ENCODE measurements around the gene PSKH1. TPM values are rescaled to one million over a fixed set of nuclear protein-coding genes. Genes with fewer than 3 reads are reported as not detected.

Gene PSKH1
- total and polyA plus RNA-seq, 10 of the 15 experiments (the other 5 are each of a cell fraction or from before 2014, with no cell fraction given), result 0.63 to 20.4 (median 7.8) TPM

DNA sequence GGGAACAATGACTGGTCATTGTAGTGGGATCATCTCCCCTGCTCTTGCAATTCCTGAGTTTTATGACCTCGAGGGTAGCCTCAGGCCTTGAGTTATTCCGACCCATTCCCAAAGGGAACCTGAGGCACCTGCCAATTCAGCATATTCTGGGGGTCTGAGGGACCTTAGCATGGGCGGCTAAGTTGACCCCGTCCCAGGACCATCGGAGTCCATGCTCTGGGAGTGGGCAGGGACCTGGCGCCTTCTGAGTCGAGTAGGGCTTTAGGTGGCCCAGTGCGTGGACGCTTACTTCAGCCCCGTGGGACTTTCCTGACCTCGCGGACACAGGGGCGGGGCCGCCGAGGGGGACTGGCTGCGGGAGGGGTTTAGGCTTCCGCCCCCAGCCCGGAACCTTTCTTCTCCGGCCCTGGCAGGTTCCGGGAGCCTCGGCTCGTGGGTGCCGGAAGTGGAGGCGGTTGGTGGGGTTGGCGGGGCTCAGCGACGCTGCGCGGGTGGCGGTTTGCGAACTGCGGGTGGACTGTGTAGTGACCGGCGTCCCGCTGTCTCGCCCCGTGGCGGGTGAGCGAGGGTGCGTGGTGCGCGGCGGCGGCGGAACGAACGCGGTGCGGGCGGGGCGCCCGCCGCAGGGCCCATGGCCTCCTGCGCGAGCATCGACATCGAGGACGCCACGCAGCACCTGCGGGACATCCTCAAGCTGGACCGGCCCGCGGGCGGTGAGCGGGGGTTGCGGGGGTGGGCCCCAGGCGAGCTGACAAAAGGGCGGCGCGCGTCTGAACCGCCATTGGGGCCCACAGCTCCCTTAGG is 20.2 kb upstream of the PSKH1 start, which contains the start of gene EDC4 (continued):
- TF ChIP-seq ZNF207 (IDR thresholded peaks at IDR 0.05; ENCODE audit: borderline replicate concordance) (peak; percentile 90; the same call in 1 of the 2 replicates), POLR2A (IDR thresholded peaks at IDR 0.05; ENCODE audit: low read depth, low read length) (peak; percentile 96), SMAD5 (IDR thresholded peaks at IDR 0.05; ENCODE audit: low read depth) (peak; percentile 54; the same call in 1 of the 2 replicates), USF1 (IDR thresholded peaks at IDR 0.05; ENCODE audit: borderline replicate concordance, extremely low read length, insufficient read depth, low read depth, low read length) (no peak), ZNF622 (IDR thresholded peaks at IDR 0.05) (no peak), NR2C2 (IDR thresholded peaks at IDR 0.05; ENCODE audit: borderline replicate concordance, control insufficient read depth, insufficient read length, low read depth) (no peak), RFX5 (IDR thresholded peaks at IDR 0.05; ENCODE audit: low read depth, low read length) (no peak; the same call in 1 of the 2 replicates), MTA3 (IDR thresholded peaks at IDR 0.05; ENCODE audit: borderline replicate concordance, low read length) (no peak; the same call in 1 of the 2 replicates), CBX3 (IDR thresholded peaks at IDR 0.05; ENCODE audit: borderline replicate concordance, low read depth) (no peak), E2F4 (IDR thresholded peaks at IDR 0.05; ENCODE audit: low read depth, low read length) (no peak), BCL11A (IDR thresholded peaks at IDR 0.05; ENCODE audit: low read depth, low read length) (no peak), IRF4 (IDR thresholded peaks at IDR 0.05; ENCODE audit: low read depth, low read length) (no peak), BMI1 (IDR thresholded peaks at IDR 0.05; ENCODE audit: borderline replicate concordance) (no peak), NBN (IDR thresholded peaks at IDR 0.05) (peak; percentile 79), ASH2L (IDR thresholded peaks at IDR 0.05; ENCODE audit: borderline replicate concordance, low read depth) (0 out of 2 replicates have a peak, but pooled peaks have one; percentile 70), HCFC1 (IDR thresholded peaks at IDR 0.05; ENCODE audit: low read length) (peak; percentile 83), ZNF384 (IDR thresholded peaks at IDR 0.05; ENCODE audit: borderline replicate concordance, low read depth, low read length) (peak; percentile 14; the same call in 1 of the 2 replicates), JUND (IDR thresholded peaks at IDR 0.05; ENCODE audit: low read depth, low read length) (no peak), TAF1 (IDR thresholded peaks at IDR 0.05; ENCODE audit: borderline replicate concordance, low read depth, low read length) (peak; percentile 86)
- TF ChIP-seq, protein P1, sequence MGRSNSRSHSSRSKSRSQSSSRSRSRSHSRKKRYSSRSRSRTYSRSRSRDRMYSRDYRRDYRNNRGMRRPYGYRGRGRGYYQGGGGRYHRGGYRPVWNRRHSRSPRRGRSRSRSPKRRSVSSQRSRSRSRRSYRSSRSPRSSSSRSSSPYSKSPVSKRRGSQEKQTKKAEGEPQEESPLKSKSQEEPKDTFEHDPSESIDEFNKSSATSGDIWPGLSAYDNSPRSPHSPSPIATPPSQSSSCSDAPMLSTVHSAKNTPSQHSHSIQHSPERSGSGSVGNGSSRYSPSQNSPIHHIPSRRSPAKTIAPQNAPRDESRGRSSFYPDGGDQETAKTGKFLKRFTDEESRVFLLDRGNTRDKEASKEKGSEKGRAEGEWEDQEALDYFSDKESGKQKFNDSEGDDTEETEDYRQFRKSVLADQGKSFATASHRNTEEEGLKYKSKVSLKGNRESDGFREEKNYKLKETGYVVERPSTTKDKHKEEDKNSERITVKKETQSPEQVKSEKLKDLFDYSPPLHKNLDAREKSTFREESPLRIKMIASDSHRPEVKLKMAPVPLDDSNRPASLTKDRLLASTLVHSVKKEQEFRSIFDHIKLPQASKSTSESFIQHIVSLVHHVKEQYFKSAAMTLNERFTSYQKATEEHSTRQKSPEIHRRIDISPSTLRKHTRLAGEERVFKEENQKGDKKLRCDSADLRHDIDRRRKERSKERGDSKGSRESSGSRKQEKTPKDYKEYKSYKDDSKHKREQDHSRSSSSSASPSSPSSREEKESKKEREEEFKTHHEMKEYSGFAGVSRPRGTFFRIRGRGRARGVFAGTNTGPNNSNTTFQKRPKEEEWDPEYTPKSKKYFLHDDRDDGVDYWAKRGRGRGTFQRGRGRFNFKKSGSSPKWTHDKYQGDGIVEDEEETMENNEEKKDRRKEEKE (IDR thresholded peaks at IDR 0.05), result no peak
- TF ChIP-seq, protein P2, sequence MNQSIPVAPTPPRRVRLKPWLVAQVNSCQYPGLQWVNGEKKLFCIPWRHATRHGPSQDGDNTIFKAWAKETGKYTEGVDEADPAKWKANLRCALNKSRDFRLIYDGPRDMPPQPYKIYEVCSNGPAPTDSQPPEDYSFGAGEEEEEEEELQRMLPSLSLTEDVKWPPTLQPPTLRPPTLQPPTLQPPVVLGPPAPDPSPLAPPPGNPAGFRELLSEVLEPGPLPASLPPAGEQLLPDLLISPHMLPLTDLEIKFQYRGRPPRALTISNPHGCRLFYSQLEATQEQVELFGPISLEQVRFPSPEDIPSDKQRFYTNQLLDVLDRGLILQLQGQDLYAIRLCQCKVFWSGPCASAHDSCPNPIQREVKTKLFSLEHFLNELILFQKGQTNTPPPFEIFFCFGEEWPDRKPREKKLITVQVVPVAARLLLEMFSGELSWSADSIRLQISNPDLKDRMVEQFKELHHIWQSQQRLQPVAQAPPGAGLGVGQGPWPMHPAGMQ (IDR thresholded peaks at IDR 0.05; ENCODE audit: borderline replicate concordance), result no peak
- TF ChIP-seq, protein P3, sequence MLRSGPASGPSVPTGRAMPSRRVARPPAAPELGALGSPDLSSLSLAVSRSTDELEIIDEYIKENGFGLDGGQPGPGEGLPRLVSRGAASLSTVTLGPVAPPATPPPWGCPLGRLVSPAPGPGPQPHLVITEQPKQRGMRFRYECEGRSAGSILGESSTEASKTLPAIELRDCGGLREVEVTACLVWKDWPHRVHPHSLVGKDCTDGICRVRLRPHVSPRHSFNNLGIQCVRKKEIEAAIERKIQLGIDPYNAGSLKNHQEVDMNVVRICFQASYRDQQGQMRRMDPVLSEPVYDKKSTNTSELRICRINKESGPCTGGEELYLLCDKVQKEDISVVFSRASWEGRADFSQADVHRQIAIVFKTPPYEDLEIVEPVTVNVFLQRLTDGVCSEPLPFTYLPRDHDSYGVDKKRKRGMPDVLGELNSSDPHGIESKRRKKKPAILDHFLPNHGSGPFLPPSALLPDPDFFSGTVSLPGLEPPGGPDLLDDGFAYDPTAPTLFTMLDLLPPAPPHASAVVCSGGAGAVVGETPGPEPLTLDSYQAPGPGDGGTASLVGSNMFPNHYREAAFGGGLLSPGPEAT (IDR thresholded peaks at IDR 0.05; ENCODE audit: low read depth), result peak; percentile 95; the same call in 1 of the 2 replicates
